OCI-LY3 (cell line): Measurements from ENCODE around the gene EFNA3.

Experiments
- H2AFZ ChIP-seq: fragments of 200-600, 300-600 bp; shearing (Covaris generic); 2 replicates; pipeline ENCODE4 v1.6.0; 2014; ENCODE audit warnings: antibody characterized with exemption, low read depth, low read length
- H3K27ac ChIP-seq: fragments of 200-600, 300-600 bp; sonication (generic); 2 replicates; pipeline ENCODE4 v1.5.1; 2014; ENCODE audit warnings: mild to moderate bottlenecking, low read length, moderate library complexity, mixed read lengths
- H3K27me3 ChIP-seq: fragments of 200-600, 300-600 bp; sonication (generic); 2 replicates; pipeline ENCODE4 v1.6.1; 2014; ENCODE audit warnings: low read depth, low read length, mixed read lengths
- H3K36me3 ChIP-seq: fragments of 200-600, 300-600 bp; sonication (generic); replicated peaks from 2 replicates; pipeline ENCODE3; 2014; ENCODE audit warnings: low read depth, low read length, mixed read lengths
- H3K4me1 ChIP-seq: fragments of 300-600, 200-600 bp; sonication (generic); 2 replicates; pipeline ENCODE4 v1.6.1; 2014; ENCODE audit warnings: low read length, mixed read lengths
- H3K4me2 ChIP-seq: fragments of 200-600, 300-600 bp; sonication (generic); 2 replicates; pipeline ENCODE4 v1.6.1; 2014; ENCODE audit warnings: low read length, mixed read lengths
- H3K4me3 ChIP-seq: fragments of 300-600, 200-600 bp; sonication (generic); 2 replicates; pipeline ENCODE4 v1.5.1; 2014; ENCODE audit warnings: antibody characterized with exemption, mild to moderate bottlenecking, low read length, moderate library complexity
- H3K79me2 ChIP-seq: fragments of 300-600, 200-600 bp; shearing (Covaris generic); 2 replicates; pipeline ENCODE4 v1.6.1; 2014; ENCODE audit warnings: mild to moderate bottlenecking, low read length, mixed read lengths
- H3K9ac ChIP-seq: fragments of 300-600, 200-600 bp; shearing (Covaris generic); 2 replicates; pipeline ENCODE4 v1.6.0; 2014; ENCODE audit warnings: mild to moderate bottlenecking, low read length, moderate library complexity
- H3K9me3 ChIP-seq: fragments of 200-600, 300-600 bp; shearing (Covaris generic); 2 replicates; pipeline ENCODE4 v1.6.1; 2014; ENCODE audit warnings: low read length, mixed read lengths; ENCODE audit not compliant: insufficient read depth
- H4K20me1 ChIP-seq: fragments of 200-600, 300-600 bp; sonication (generic); 2 replicates; pipeline ENCODE4 v1.6.1; 2016; ENCODE audit warnings: low read length, mixed read lengths; ENCODE audit not compliant: insufficient read depth
- CTCF ChIP-seq: fragments of 200-600, 300-600 bp; sonication (generic); IDR thresholded peaks from 2 replicates; pipeline ENCODE4 v1.5.1; 2014; ENCODE audit warnings: antibody characterized with exemption, low read length, low read depth
- EZH2phosphoT487 ChIP-seq: fragments of 200-600 bp; shearing (Covaris generic); IDR thresholded peaks from 2 replicates; pipeline ENCODE4 v1.6.1; 2018; ENCODE audit warnings: antibody characterized with exemption, mixed run types, low read depth

The EFNA3 gene

DNA sequence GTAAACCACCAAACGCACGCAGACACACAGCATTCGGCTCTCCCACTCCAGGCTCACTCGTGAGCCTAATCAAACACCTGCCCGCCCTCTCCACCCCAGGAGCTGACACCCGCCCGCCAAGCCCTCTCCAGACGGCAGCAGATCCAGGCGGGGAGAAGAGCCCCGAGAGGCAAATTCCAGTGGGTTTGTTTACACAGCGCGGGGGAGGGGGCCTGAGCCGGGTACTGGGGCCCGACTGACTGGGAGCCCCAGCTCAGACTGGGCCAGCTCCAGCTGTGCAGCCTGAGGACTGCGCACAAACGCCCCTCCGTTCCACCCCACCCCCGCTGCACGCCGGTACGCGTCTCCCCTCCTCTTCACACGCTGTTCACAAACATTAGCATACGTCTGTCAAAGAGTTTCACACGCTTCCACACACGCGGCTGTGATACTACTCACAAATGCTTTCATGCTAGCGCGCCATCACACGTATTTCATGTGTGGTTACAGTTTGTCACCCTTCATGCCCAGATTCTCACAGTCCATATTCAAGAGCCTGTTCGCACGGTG lies 48.0 kb downstream of the EFNA3 start:
- Histone ChIP-seq H3K4me2 (peak overlapping the region; percentile 56), H3K27me3 (peaks cover 40% of the 10 kb centered on the region), H3K4me1 (peaks cover 9% of the 10 kb centered on the region; the same call in 1 of the 2 replicates), H3K9ac (no peak overlapping the region), H2AFZ (no peak overlapping the region), H3K9me3 (no peaks in the 10 kb centered on the region), H3K36me3 (no peaks in the 10 kb centered on the region), H3K4me3 (peak overlapping the region; percentile 62), H4K20me1 (no peaks in the 10 kb centered on the region), H3K79me2 (no peaks in the 10 kb centered on the region), H3K27ac (no peak overlapping the region)
- TF ChIP-seq CTCF: no peak
- no peak for TF ChIP-seq EZH2phosphoT487

DNA sequence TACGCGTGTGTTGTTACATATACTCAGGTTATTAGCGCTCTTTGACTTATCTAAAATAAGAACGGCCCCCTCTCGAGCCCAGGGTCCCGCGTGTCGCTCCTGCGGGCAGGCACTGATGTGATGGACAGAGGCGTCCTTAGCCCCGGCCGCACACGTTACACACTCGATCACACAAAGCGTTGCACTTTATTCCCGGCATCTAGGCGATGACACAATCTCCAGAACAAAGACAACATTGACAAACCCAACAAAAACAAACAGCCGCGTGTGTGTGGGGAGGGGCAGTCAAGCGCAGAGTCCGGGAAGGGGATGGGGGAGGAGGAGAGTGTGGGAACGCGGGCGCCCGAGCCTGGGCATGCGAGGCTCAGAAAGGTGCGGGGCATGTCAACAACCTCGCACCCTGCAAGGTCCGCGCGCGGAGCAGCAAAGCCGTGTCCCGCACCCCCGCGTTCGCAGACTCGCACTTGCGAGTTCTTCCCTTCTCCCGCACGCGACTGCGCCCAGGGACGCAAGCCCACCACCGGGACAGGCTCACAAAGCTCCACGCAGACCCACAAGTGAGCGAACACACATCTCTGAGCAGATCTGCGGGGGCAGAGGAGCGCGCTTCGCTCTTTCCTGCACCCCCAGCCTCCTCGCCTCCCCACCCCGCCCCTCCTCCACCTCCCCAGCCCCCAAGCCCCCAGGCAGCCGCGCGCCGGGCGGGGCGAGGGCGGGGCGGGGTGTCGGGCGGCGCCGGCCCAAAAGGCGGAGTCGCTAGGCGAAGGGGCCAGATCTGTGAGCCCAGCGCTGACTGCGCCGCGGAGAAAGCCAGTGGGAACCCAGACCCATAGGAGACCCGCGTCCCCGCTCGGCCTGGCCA lies 48.7 kb downstream of the EFNA3 start, which contains the start of gene EFNA1:
EFNA1 (plus strand) TSS at position 772 of the 862 bp plus-strand sequence. CDS start 102 bp downstream, outside the sequence.
- H3K79me2 ChIP-seq: no peaks in the 10 kb centered on the region

DNA sequence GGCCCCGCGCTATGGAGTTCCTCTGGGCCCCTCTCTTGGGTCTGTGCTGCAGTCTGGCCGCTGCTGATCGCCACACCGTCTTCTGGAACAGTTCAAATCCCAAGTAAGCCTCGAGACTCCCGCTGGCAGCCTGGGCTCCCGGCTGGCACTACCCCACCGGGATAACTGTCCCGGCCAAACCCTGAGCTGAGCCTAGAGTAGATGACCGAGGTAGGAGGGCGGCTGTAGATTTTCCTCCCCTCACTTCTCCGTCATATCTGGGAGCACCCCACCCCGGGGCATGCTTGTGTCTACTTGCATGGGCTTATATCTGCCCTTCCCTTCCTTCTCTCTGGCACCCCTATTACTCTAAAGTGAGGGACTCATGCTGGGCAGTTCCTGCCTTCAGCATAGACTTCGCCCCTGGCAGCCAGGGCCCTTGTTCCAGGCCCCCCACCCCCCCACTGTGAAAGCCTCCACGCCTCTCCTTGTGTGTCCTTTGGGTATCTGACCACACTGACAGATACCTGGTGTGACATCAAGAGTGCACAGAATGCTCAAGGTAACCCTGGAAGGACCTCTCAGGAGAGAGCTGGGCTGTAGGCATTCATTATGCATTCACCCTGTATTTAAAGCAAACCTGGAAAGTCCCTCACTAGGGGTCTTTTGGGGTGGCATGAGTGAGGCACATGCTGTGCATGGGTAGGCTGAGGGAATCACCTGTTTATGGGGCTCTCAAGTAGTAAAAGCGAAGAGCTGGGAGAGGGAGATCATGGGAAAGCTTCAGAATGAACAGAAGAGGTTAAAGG lies 49.5 kb downstream of the EFNA3 start:
- peaks cover 9% of the 10 kb centered on the region; the same call in 1 of the 2 replicates for H3K4me1 ChIP-seq
- no peaks in the 10 kb centered on the region for H4K20me1 ChIP-seq
- peaks cover 34% of the 10 kb centered on the region for H3K27me3 ChIP-seq
- no peaks in the 10 kb centered on the region for H3K79me2 ChIP-seq
- H3K4me3 ChIP-seq: peak overlapping the region; percentile 62
- no peaks in the 10 kb centered on the region for H3K36me3 ChIP-seq
- no peak overlapping the region for H2AFZ ChIP-seq
- H3K9me3 ChIP-seq: no peaks in the 10 kb centered on the region
- TF ChIP-seq CTCF: no peak
- H3K27ac ChIP-seq: no peak overlapping the region
- no peak overlapping the region for H3K9ac ChIP-seq
- H3K4me2 ChIP-seq: peak overlapping the region; percentile 56

More for the DNA sequence above, 48.7 kb downstream of the EFNA3 start, which contains the start of gene EFNA1:
- no peaks in the 10 kb centered on the region for H3K9me3 ChIP-seq
- H3K4me1 ChIP-seq: peaks cover 9% of the 10 kb centered on the region; the same call in 1 of the 2 replicates
- H4K20me1 ChIP-seq: no peaks in the 10 kb centered on the region
- peak within 1 kb of the TSS; percentile 62 for H3K4me3 ChIP-seq
- H3K27me3 ChIP-seq: peaks cover 38% of the 10 kb centered on the region
- no peaks in the 10 kb centered on the region for H3K36me3 ChIP-seq
- no peak within 1 kb of the TSS for H3K27ac ChIP-seq
- H2AFZ ChIP-seq: no peak within 1 kb of the TSS
- peak within 1 kb of the TSS; percentile 56 for H3K4me2 ChIP-seq
- TF ChIP-seq CTCF: no peak
- no peak for TF ChIP-seq EZH2phosphoT487
- no peak within 1 kb of the TSS for H3K9ac ChIP-seq
